HG02938 (cell line): ENCODE measurements around the gene STARD13.
A peak's percentile ranks its signal among the peaks of the same experiment; 100 is the strongest.

Experiments used
- ATAC-seq: cut with Tn5 transposase; IDR thresholded peaks from one replicate; pipeline ENCODE4 v1.9.1; 2021; ENCODE audit warnings: mild to moderate bottlenecking, moderate library complexity; ENCODE audit not compliant: unreplicated experiment

The STARD13 gene

GRCh38 chr13:33125821-33126570, 159.6 kb downstream of the STARD13 start:
- ATAC-seq = no peak

GRCh38 chr13:33123066-33123859, 162.3 kb downstream of the STARD13 start:
- no peak for ATAC-seq

GRCh38 chr13:33119856-33120543, 165.6 kb downstream of the STARD13 start:
- no peak for ATAC-seq

- no peak for ATAC-seq
These were observed 166.4 kb downstream of the STARD13 start for GRCh38 chr13:33119022-33119781.

GRCh38 chr13:33116321-33117010, 169.1 kb downstream of the STARD13 start:
- ATAC-seq = no peak

GRCh38 chr13:33115274-33115673, 170.3 kb downstream of the STARD13 start:
- no peak for ATAC-seq

- ATAC-seq = no peak
These were observed 171.4 kb downstream of the STARD13 start for GRCh38 chr13:33114146-33114545.

GRCh38 chr13:33112766-33113165, 172.8 kb downstream of the STARD13 start:
- ATAC-seq = no peak

GRCh38 chr13:33111414-33112110, 174.0 kb downstream of the STARD13 start:
- no peak for ATAC-seq

- peak; percentile 48 for ATAC-seq
These were observed 174.7 kb downstream of the STARD13 start for GRCh38 chr13:33110713-33111413.

- no peak for ATAC-seq
These were observed 175.2 kb downstream of the STARD13 start for GRCh38 chr13:33110386-33110712.

- peak; percentile 30 for ATAC-seq
These were observed 175.8 kb downstream of the STARD13 start for GRCh38 chr13:33109801-33110200.

- peak; percentile 29 for ATAC-seq
These were observed 176.3 kb downstream of the STARD13 start for GRCh38 chr13:33109271-33109697.

- no peak for ATAC-seq
These were observed 176.9 kb downstream of the STARD13 start for GRCh38 chr13:33108620-33109019.

GRCh38 chr13:33107361-33107760, 178.2 kb downstream of the STARD13 start:
- ATAC-seq = no peak

- no peak for ATAC-seq
These were observed 178.7 kb downstream of the STARD13 start for GRCh38 chr13:33106656-33107360.

GRCh38 chr13:33105387-33106005, 180.1 kb downstream of the STARD13 start:
- ATAC-seq = no peak

- no peak for ATAC-seq
These were observed 182.1 kb downstream of the STARD13 start for GRCh38 chr13:33103457-33103856.
